Measurements from ENCODE around the gene UNC119B. TPM values are rescaled to one million over a fixed set of nuclear protein-coding genes. Genes with fewer than 3 reads are reported as not detected.
"Not testable (repeated sequence)": the region's sequence is repeated elsewhere in the genome, so short reads cannot be mapped to it uniquely, and the experiment has no call there.

UNC119B gene
- total and polyA plus RNA-seq, 2 experiments from 2014 or later: 9.9 to 51.3 TPM

- H2AFZ ChIP-seq; H3K79me2 ChIP-seq (replicated peaks; ENCODE audit: insufficient read depth); H4K20me1 ChIP-seq (replicated peaks; ENCODE audit: insufficient read depth); H3K36me3 ChIP-seq (ENCODE audit: insufficient read depth); H3K4me3 ChIP-seq; H3K27me3 Mint-ChIP-seq (ENCODE audit: insufficient read depth, low read depth, poor library complexity); H3F3A ChIP-seq (replicated peaks; ENCODE audit: low read depth); H3K27ac Mint-ChIP-seq; H3K4me2 ChIP-seq; H3K4me3 Mint-ChIP-seq; H3K9me2 ChIP-seq (ENCODE audit: insufficient read depth); DNase-seq (ENCODE audit: low spot score); H3K27me3 ChIP-seq (ENCODE audit: insufficient read depth); H3K27ac ChIP-seq (ENCODE audit: low read depth); ATAC-seq; H3K4me1 ChIP-seq (ENCODE audit: insufficient read depth); H3K4me1 Mint-ChIP-seq: not testable (repeated sequence)
- Mint-ChIP-seq H3K9me3 (peaks cover 14% of the 10 kb centered on the region), H3K36me3 (ENCODE audit: low read depth) (peaks cover 24% of the 10 kb centered on the region)
Measured at GRCh38 chr12:120732198-120732597, 21.9 kb downstream of the UNC119B start.

GRCh38 chr12:120733574-120733973 lies 23.3 kb downstream of the UNC119B start:
- Histone ChIP-seq H3K9me2 (ENCODE audit: insufficient read depth) (no peaks in the 10 kb centered on the region), H3K4me2 (no peak overlapping the region), H3K36me3 (ENCODE audit: insufficient read depth) (no peaks in the 10 kb centered on the region), H2AFZ (no peak overlapping the region), H3K27ac (ENCODE audit: low read depth) (no peak overlapping the region), H3K4me3 (no peak overlapping the region), H3K79me2 (replicated peaks; ENCODE audit: insufficient read depth) (no peaks in the 10 kb centered on the region), H4K20me1 (replicated peaks; ENCODE audit: insufficient read depth) (no peaks in the 10 kb centered on the region), H3K4me1 (ENCODE audit: insufficient read depth) (no peaks in the 10 kb centered on the region), H3K27me3 (ENCODE audit: insufficient read depth) (no peaks in the 10 kb centered on the region), H3F3A (replicated peaks; ENCODE audit: low read depth) (no peaks in the 10 kb centered on the region)
- ATAC-seq: no peak
- H3K4me1 Mint-ChIP-seq: no peaks in the 10 kb centered on the region
- H3K27ac Mint-ChIP-seq: no peak overlapping the region
- peaks cover 14% of the 10 kb centered on the region; the same call in 2 of the 3 replicates for H3K9me3 Mint-ChIP-seq
- no peak overlapping the region for H3K4me3 Mint-ChIP-seq
- H3K36me3 Mint-ChIP-seq (ENCODE audit: low read depth): peaks cover 24% of the 10 kb centered on the region
- peaks cover 3% of the 10 kb centered on the region for H3K27me3 Mint-ChIP-seq (ENCODE audit: insufficient read depth, low read depth, poor library complexity)
- DNase-seq (ENCODE audit: low spot score): no peak
- TF ChIP-seq JUNB (IDR thresholded peaks at IDR 0.05; ENCODE audit: unreplicated experiment) (no peak), ZNF114 (CRISPR knock-in tag; IDR thresholded peaks at IDR 0.05) (no peak), ZNF462 (CRISPR knock-in tag; IDR thresholded peaks at IDR 0.05) (no peak), POLR2AphosphoS5 (IDR thresholded peaks at IDR 0.05; ENCODE audit: low read depth) (no peak), NANOG (IDR thresholded peaks at IDR 0.05; ENCODE audit: borderline replicate concordance) (no peak), REST (IDR thresholded peaks at IDR 0.05; ENCODE audit: unreplicated experiment) (no peak), ZNF331 (CRISPR knock-in tag; IDR thresholded peaks at IDR 0.05; ENCODE audit: low read depth) (no peak), STAT1 (IDR thresholded peaks at IDR 0.05; ENCODE audit: unreplicated experiment) (no peak), CREB1 (CRISPR knock-in tag; IDR thresholded peaks at IDR 0.05; ENCODE audit: low read depth) (no peak)
- TF ChIP-seq, protein P1, sequence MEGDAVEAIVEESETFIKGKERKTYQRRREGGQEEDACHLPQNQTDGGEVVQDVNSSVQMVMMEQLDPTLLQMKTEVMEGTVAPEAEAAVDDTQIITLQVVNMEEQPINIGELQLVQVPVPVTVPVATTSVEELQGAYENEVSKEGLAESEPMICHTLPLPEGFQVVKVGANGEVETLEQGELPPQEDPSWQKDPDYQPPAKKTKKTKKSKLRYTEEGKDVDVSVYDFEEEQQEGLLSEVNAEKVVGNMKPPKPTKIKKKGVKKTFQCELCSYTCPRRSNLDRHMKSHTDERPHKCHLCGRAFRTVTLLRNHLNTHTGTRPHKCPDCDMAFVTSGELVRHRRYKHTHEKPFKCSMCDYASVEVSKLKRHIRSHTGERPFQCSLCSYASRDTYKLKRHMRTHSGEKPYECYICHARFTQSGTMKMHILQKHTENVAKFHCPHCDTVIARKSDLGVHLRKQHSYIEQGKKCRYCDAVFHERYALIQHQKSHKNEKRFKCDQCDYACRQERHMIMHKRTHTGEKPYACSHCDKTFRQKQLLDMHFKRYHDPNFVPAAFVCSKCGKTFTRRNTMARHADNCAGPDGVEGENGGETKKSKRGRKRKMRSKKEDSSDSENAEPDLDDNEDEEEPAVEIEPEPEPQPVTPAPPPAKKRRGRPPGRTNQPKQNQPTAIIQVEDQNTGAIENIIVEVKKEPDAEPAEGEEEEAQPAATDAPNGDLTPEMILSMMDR (conservative IDR thresholded peaks at IDR 0.05; ENCODE audit: low read depth in 2 of 2): no peak
- TF ChIP-seq, protein P2, sequence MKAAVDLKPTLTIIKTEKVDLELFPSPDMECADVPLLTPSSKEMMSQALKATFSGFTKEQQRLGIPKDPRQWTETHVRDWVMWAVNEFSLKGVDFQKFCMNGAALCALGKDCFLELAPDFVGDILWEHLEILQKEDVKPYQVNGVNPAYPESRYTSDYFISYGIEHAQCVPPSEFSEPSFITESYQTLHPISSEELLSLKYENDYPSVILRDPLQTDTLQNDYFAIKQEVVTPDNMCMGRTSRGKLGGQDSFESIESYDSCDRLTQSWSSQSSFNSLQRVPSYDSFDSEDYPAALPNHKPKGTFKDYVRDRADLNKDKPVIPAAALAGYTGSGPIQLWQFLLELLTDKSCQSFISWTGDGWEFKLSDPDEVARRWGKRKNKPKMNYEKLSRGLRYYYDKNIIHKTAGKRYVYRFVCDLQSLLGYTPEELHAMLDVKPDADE (IDR thresholded peaks at IDR 0.05): no peak
